Right lobe of liver (tissue), 6 donors: ENCODE data around the gene RPL18. TPM values are rescaled to one million over a fixed set of nuclear protein-coding genes. Genes with fewer than 3 reads are reported as not detected.

Experiments used
- ATAC-seq, 4 donors: fragments of 200-7000 bp; cut with Tn5 transposase; one replicate each; pipeline ENCODE4 v1.9.1; 2020; ENCODE audit warnings: mild to moderate bottlenecking in 4 of 4, moderate library complexity in 4 of 4
- DNase-seq, 3 donors: peaks; one replicate each; pipeline ENCODE4 v3.0.0-alpha.2; 2020
- H3K27ac ChIP-seq, 3 donors: fragments of 200-600 bp; one replicate each; pipeline ENCODE4 v1.8.0; 2022
- H3K27me3 ChIP-seq, 2 donors: fragments of 200-600 bp; one replicate each; pipeline ENCODE4 v1.8.0; 2022
- H3K36me3 ChIP-seq, 4 donors: fragments of 200-600 bp; sonication (generic) in 1 of 4; one replicate each; pipeline versions ENCODE4 v1.5.1 to v1.8.0; 2017 to 2022; ENCODE audit warnings: control low read depth in 1 of 4
- H3K4me1 ChIP-seq, 4 donors: fragments of 200-600 bp; sonication (generic) in 1 of 4; one replicate each; pipeline versions ENCODE4 v1.5.1 to v1.8.0; 2017 to 2022; ENCODE audit warnings: control low read depth in 1 of 4
- H3K4me3 ChIP-seq, 3 donors: fragments of 200-600 bp; one replicate each; pipeline ENCODE4 v1.8.0; 2022
- H3K9me3 ChIP-seq, 4 donors: fragments of 200-600 bp; sonication (generic) in 1 of 4; one replicate each; pipeline versions ENCODE4 v1.5.1 to v1.8.0; 2017 to 2022; ENCODE audit warnings: control low read depth in 1 of 4
- CTCF ChIP-seq, 4 donors: fragments of 200-600 bp in 3 of 4; fragments of 450-650 bp in 1 of 4; IDR thresholded peaks; one replicate each; pipeline versions ENCODE4 v1.5.1 to v1.8.0; 2016 to 2022; ENCODE audit warnings: antibody characterized with exemption in 4 of 4, mild to moderate bottlenecking in 2 of 4
- POLR2A ChIP-seq: fragments of 450-650 bp; IDR thresholded peaks from one replicate; pipeline ENCODE4 v1.6.1; 2017; ENCODE audit warnings: antibody characterized with exemption, mild to moderate bottlenecking
- WGBS: methylation state at CpG from one replicate; pipeline ENCODE4 v1.1.6; 2018; ENCODE audit warnings: low coverage, low lambda C conversion rate; ENCODE audit not compliant: insufficient coverage; ENCODE audit errors: missing lambda C conversion rate; 5-methylcytosine and 5-hydroxymethylcytosine counted together
- intact Hi-C, 2 donors: fragments of 100-400 bp; cut with DNase I; formaldehyde crosslinking; loops; one replicate each; pipeline versions ENCODE4 v1.11.2 to v1.14.1; 2022
- total RNA-seq, 6 experiments: library from RNA; depleted of rRNA in 2 of 6; stranded (reverse); fragments of >200 nt in 2 of 6; fragmentation: NEBNext Ultra II Directional in 3 of 6; extraction: Animal tissue kit (Norgen Biotek cat#: 25700) in 3 of 6; gene quantifications; one replicate each; pipeline versions ENCODE4 v1.1.0 to v1.2.4, GENCODE V29; 2016 to 2023
- donor health status: DM: no; HTN: yes; CAD: no.
- donor health status: DM: no; HTN: no; CAD: no.
- donor health status: DM: no; HTN: no; CAD: no.
- donor health status: DM: no; HTN: yes; CAD: no.
- donor health status: DM: no; HTN: yes; CAD: no.

The RPL18 gene
- total RNA-seq, 6 experiments from 2014 or later = 355 to 867 (median 385) TPM

DNA sequence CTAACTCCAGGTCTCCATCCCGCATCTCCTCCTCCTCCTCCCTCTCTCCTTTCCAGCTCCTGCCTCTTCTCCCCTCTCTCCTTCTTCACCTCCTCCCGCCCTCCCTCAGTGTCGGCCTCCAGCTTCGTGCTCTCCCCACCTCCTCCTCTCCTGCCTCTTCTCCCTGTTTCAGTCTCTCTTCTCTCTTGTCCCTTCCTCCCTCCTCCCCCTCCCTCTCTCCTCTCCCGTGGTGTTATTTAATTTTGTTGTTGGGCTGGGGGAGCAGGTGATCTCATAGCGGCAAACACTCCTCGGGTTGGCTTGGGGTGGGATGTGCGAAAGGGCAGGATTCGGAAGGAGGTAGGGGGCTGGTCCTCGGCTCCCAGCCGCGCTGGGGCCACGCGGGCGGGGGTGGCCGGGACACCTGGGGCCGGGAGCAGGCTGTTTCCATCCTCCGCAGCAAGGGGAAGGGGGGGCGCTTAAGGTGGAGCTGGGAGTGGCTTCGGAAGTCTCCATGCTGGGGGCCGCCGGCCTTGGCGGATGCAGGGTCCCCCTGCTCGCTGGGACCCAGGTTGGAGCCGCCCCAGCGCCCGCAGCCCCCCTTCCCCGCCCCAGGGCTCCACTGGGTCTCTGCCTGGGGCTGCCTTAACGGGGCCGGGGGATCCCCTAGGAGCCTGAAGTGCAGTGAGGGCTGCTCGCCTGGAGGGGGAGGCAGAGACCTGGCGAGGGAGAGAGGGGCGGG lies 27.2 kb upstream of the RPL18 start, which contains the start of gene CA11:
Gene CA11, minus strand, starts transcription at position 187 of the 721 bp plus-strand sequence. CDS start 555 bp downstream, outside the sequence.
- Histone ChIP-seq H3K4me1 (peaks cover 0 to 5% (median 3%) of the 10 kb centered on the region in 4 donors), H3K9me3 (no peaks in the 10 kb centered on the region), H3K27ac (peak within 1 kb of the TSS; percentile 11 to 63 (median 57)), H3K27me3 (no peaks in the 10 kb centered on the region), H3K36me3 (no peaks in the 10 kb centered on the region), H3K4me3 (peak within 1 kb of the TSS; percentile 21 to 37 (median 32))
- WGBS = 0% methylated on average over 21 of the region's 33 CpGs
- TF ChIP-seq POLR2A (no peak), CTCF (IDR thresholded peaks at IDR 0.05) (peak; percentile 73 to 80 (median 76))
- intact Hi-C loops = no loop called here
- ATAC-seq (peak; percentile 85 to 91 (median 89)), DNase-seq (peak; percentile 83 to 87 (median 85))

DNA sequence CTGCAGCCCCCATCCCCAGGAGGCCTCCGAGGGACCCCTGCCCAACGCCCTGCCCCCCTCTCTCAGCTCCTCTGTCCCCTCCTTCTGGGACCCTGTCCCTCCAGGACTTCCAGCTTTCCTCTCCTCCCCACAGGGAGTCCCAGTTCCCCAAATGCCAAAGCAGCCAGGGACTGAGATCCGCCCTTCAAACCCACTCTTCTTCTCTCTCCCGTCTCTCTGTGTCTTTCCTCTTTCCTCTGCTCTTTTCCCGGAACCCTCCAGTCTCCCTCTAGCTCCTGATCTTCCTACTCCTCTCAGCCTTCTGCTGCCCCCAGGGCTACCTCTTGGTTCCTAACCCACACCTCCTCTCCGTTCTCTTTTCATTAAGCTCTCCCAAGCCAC lies 26.6 kb upstream of the RPL18 start:
- intact Hi-C loops = no loop called here
- Histone ChIP-seq H3K27ac (peak overlapping the region; percentile 11 to 50 (median 37)), H3K27me3 (no peaks in the 10 kb centered on the region), H3K36me3 (no peaks in the 10 kb centered on the region), H3K9me3 (no peaks in the 10 kb centered on the region), H3K4me1 (peaks cover 0 to 7% (median 3%) of the 10 kb centered on the region in 4 donors), H3K4me3 (peak overlapping the region in 2 of 3 donors; percentile 21 to 37)
- DNase-seq = no peak
- ATAC-seq = no peak
- 1% methylated on average over 6 of the region's 6 CpGs for WGBS
- TF ChIP-seq CTCF (IDR thresholded peaks at IDR 0.05) = no peak
- no peak for TF ChIP-seq POLR2A

DNA sequence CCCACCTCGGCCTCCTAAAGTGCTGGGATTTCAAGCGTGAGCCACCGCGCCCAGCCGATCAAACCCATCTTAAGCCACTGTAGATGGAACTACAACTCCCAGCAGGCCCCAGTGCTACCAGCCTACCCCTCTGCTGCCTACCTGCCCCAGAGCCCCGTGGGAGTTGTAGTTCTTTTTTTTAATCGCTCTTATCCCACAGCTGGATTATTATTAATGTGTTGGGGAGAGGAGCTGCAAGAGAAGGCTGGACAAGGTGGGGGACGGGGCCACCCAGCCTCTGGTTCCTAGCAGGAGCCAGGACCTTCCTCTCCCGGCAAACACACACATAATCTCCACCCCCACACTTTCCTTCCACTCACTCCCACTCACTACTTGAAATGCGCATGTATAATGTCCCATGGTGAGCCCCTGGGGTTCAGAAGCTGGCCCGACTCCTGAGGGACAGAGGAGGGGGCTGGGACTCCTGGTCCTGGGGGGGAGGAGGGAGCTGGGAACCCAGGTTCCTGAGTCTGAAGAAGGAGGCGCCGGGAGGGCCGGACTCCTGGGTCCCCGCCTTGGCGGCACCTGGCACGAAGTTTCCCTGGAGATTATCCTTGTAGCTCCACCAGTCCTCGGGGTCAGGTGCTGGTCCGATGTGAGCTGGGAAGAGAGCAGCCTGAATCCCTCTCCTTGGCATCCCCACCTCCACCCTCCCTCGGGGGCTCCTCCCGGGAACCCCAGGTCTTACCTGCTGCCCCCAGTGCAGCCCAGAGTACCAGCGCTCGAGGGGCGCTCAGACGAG lies 26.1 kb upstream of the RPL18 start:
- peak; percentile 58 to 72 (median 69) for DNase-seq

GRCh38 chr19:48644355-48644754 lies 25.4 kb upstream of the RPL18 start:
- no peak for TF ChIP-seq CTCF (IDR thresholded peaks at IDR 0.05)
- TF ChIP-seq POLR2A = no peak
- H3K36me3 ChIP-seq = no peaks in the 10 kb centered on the region
- H3K4me1 ChIP-seq = peaks cover 0 to 7% (median 3%) of the 10 kb centered on the region in 4 donors
- DNase-seq (no peak), ATAC-seq (no peak)
- H3K27me3 ChIP-seq = no peaks in the 10 kb centered on the region
- H3K4me3 ChIP-seq = no peak overlapping the region
- no peak overlapping the region for H3K27ac ChIP-seq
- H3K9me3 ChIP-seq = no peaks in the 10 kb centered on the region
- intact Hi-C loops = no loop called here
- WGBS = 76% methylated on average over 3 of the region's 4 CpGs

More for the DNA sequence above, 26.1 kb upstream of the RPL18 start:
- no peaks in the 10 kb centered on the region for H3K36me3 ChIP-seq
- H3K27me3 ChIP-seq = no peaks in the 10 kb centered on the region
- peak; percentile 69 to 82 (median 75) for ATAC-seq
- intact Hi-C loops = no loop called here
- peaks cover 0 to 7% (median 3%) of the 10 kb centered on the region in 4 donors for H3K4me1 ChIP-seq
- H3K4me3 ChIP-seq = peak overlapping the region; percentile 10 to 37 (median 16)
- H3K9me3 ChIP-seq = no peaks in the 10 kb centered on the region
- no peak for TF ChIP-seq POLR2A
- WGBS = 3% methylated on average over 6 of the region's 25 CpGs
- peak overlapping the region; percentile 11 to 50 (median 37) for H3K27ac ChIP-seq
